ENCODE results near the gene DNAJC3.
"Not testable (repeated sequence)": the region's sequence is repeated elsewhere in the genome, so short reads cannot be mapped to it uniquely, and the experiment has no call there.

Gene DNAJC3

DNA sequence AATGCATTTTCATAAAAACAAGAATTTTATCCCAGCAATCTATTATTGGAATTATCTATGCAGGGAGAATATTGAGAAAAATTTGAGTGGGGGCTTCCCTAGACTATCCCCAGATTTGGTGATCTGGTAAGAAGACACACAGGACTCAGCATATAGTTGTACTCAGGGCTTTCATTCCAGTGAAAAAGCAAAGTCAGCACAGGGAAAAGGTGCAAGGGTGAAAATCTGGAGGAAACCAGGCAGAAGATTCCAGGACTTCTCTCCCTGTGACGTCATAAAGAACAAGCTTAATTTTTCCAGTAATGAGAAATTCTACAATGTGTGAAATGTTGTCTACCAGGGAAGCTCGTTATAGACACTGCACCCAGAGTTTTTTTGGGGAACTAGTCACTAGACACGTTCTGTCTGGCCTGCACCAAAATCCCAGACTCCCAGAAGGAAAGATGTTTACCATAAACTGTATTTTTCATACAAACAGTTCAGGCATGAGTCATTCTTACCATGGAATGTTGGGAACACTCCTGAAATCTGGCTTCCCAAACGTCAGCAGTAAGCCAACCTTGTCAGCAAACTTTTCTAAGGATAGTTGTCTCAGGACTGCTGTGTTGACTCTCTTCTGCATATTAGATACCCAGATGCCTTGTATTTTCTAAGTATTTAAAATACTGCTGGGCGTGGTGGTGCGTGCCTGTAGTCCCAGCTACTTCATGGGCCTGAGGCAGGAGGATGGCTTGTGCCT lies 107.4 kb downstream of the DNAJC3 start:
- no peak for DNase-seq

DNA sequence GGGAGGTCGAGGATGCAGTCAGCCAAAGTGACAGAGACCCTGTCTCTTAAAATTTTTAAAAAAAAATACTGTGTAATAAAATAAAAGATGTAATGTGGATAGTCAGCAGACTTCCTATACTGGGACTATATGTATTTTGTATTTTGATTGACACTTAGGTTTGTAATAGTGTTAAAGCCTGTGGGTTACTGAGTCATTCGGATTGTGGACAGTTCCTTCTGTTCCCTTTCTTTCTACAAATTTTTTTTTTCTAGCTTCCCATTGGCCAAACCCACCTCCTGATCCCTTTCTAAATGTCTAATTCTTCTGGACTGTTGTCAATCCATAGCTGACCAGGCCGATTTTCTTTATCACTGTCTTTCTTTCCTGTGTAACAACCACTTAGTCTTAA lies 108.0 kb downstream of the DNAJC3 start:
- DNase-seq = no peak

GRCh38 chr13:95787356-95788099 lies 110.6 kb downstream of the DNAJC3 start:
- no peak for DNase-seq

DNA sequence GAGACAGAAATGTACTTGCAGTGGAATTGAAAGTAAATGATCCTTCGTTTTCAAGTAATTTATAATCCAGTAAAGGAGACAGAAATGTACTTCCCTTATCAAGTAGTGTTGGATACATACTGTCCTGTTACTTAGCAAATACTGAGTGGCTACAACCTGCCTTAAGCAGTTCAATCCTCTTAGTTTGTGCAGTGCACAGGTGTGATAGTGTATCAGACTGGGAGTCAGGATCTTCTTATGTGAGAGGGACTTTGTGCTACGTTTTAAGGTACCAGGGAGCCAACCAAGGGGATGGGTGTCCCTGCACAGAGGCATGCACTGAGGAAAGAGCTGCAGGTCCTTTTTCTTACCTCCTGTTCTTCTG lies 111.1 kb downstream of the DNAJC3 start:
- no peak for DNase-seq

- not testable (repeated sequence) for DNase-seq
These were observed 112.4 kb downstream of the DNAJC3 start for GRCh38 chr13:95789315-95789714.

- DNase-seq = no peak
These were observed 114.3 kb downstream of the DNAJC3 start for GRCh38 chr13:95791084-95791722.

DNA sequence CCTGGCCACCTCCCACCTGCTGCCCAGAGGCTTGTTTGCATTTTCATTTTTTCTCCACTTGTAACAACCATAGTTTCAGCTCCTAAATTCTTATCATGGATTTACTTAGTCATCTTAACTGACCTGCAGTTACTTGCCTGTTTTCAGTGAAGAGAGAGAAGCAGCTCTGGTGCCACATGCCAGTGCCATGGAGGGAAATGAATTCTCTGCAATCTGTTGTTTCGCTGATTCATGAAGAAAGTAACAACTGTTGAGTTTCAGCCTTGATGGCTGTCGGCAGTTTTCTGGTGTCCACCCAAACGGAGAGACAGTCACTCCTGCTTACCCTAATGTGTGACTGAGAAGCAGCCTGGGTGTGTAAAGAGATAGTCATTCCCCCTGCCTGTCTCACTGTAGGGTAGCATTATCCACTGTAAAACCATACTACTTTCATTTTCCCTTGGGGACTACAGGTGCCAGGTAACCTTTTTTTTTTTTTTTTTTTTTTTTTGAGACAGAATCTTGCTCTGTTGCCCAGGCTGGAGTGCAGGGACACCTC lies 116.1 kb downstream of the DNAJC3 start:
- no peak for DNase-seq

DNA sequence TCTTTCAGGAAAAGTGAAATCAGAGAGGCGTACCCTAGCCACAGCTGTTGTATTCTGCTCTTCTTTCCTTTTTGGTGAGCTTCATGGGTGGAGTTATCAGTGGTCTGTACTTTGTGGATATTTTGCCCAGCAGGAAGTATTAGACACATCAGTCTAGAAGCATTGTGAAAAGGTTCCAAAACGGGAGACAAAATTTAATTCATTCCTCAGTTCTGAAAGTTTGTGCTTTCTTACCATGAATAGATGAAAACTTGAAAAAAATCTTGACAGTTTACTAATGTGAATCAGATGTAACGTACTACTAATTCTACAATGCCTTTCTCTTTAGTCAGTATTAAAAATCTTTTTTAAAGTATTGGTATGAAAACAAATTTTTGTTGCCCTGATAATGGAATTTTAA lies 116.8 kb downstream of the DNAJC3 start:
- no peak for DNase-seq

- no peak for DNase-seq
These were observed 120.1 kb downstream of the DNAJC3 start for GRCh38 chr13:95797016-95797415.

DNA sequence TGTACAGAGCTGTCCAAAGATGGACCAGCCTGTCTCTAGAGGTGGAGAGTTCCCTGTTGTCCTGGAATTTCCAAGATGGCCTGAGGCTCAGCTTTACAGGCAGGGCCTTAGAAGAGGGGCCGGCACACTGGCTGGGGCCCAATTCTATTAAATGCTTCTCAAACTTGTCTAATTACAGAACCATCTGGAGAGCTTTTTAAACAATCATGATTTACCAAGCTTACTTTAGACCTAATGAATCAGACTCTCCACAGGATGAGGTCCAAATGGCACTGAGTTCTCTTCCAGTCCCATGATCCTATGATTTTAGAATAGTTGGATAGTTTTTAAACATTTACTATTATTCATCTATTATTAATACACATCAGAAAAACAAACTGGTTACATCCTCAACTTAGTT lies 123.5 kb downstream of the DNAJC3 start:
- DNase-seq = peak in 1 of 2 experiments; percentile 0

- DNase-seq = no peak
These were observed 124.9 kb downstream of the DNAJC3 start for GRCh38 chr13:95801825-95802224.

- no peak for DNase-seq
These were observed 129.0 kb downstream of the DNAJC3 start for GRCh38 chr13:95805921-95806320.

DNA sequence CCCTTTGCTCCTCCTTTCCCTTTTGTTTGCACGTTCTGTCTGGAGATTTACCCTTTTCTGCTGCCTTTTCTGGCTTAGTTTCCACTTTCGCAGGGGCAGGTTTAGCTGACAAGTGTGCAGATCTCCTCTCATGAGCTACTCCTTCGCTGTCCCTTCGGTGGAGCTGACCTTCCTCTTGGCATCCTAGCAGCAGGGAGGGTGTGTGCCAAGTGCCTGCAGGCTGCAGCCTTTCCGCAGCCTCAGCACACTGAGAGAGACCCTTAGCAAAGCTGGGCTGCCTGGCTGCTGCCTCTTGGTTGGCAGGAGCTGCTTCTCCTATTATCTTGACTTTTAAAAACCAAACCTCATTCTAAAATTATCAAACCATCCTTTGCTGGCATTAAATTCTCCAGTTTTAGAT lies 132.5 kb downstream of the DNAJC3 start:
- no peak for DNase-seq

GRCh38 chr13:95813139-95813538 lies 136.2 kb downstream of the DNAJC3 start:
- no peak for DNase-seq

- no peak for DNase-seq
These were observed 137.6 kb downstream of the DNAJC3 start for GRCh38 chr13:95814495-95814894.

DNA sequence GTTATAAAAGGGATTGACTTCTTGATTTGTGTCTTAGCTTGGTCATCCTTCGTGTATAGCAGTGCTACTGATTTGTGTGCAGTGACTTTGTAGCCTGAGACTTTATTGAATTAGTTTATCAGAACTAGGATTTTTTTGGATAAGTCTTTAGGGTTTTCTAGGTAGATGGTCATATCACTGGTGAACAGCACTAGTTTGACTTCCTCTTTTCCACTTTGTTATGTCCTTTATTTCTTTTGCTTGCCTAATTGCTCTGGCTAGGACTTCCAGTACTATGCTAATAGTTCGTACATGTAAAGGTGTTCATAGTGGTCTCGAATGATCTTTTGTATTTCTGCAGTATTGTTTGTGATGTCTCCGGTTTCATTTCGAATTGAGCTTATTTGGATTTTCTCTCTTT lies 145.4 kb downstream of the DNAJC3 start:
- no peak for DNase-seq

DNA sequence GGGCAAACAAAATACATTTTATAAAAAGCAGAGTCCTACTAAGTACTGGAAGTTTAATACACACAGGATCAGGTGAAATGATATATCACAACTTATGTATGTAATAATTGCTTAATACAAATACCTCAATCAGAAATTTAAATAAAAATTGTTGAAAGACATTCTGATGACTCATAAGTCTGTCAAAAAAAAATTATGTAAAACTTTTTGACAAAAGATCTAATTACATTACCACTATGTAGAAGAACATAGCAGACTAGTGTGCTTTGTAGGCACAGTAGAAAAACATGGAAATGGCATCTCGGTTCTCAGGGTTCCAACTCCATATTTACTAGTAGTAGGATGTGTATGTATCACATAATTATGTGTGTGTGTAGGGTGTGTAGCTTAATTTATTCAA lies 156.2 kb downstream of the DNAJC3 start:
- DNase-seq = no peak

DNA sequence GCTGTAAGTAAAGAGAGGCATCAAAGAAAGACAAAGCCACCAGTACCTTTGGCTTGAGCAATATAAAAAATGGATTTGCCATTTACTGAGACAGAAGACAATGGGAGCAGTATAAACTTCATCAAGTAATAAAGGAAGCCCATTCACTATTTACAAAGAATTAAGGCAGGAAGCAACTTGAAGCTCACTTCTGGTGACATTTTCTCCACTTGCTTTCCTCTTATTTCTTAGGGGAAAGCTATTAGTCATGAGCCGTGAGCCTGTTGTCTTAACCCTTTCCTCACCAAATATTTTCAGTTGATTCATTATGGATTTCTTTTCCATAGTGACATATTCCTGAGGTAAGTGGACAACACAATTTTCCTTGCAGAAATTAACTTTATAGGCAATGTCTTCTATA lies 156.8 kb downstream of the DNAJC3 start:
- DNase-seq = no peak

GRCh38 chr13:95834134-95834765 lies 157.3 kb downstream of the DNAJC3 start:
- DNase-seq = peak in 1 of 2 experiments; percentile 37

- no peak for DNase-seq
These were observed 165.0 kb downstream of the DNAJC3 start for GRCh38 chr13:95841894-95842293.

GRCh38 chr13:95842898-95843297 lies 166.0 kb downstream of the DNAJC3 start:
- DNase-seq = no peak

All from NCI-H446 (cell line).